ENCODE data around the gene C1QL1. TPM values are rescaled to one million over a fixed set of nuclear protein-coding genes. Genes with fewer than 3 reads are reported as not detected.

Gene C1QL1
- total and polyA plus RNA-seq, 2 of the 13 experiments (the other 11 are each of a cell fraction or from before 2014, with no cell fraction given): 0.11 TPM

DNA sequence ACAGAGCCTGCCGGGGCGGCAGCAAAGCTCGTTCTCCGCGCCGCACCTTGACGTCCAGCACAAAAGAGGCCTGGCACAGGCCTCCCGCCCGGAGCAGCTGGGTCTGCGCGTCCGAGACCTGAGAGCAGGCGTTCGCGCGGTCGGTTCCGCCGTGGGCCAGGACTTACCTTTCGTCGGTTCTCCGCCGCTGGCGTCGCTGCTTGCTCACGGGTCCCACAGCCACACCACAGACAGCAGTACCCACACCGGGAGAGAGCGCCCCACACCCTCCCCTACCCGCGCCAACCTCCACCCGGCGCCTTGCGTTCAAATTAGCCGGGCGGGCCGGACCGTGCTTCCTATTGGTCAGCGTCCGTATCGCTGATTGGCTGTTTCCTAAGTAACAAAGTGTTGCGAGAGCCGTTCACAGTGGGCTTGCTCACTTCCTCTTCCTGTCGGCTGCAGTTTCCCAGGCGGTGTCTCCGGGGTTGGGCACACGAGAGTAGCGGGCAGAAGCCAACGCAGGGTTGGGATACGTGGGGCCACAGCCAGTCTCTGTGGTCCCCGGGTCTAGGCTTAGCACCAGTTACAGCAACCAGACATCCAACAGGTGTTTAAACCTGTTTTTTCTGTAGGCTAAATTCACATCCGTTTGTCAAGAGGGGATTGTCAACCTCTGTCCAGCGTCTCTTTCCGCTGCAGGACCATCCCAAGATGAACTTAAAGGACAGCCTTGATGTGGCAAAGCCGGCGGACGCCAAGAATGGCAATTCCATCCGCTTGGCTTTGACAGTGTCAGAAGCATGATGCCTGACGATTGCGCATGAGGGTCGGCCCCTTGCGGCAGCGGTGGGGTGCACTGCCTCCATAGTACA, 20.4 kb downstream of the C1QL1 start, which contains the start of gene KIF18B (continued):
- no peak for TF ChIP-seq ZNF513 (CRISPR knock-in tag; conservative IDR thresholded peaks at IDR 0.05)
- TF ChIP-seq, protein P1, sequence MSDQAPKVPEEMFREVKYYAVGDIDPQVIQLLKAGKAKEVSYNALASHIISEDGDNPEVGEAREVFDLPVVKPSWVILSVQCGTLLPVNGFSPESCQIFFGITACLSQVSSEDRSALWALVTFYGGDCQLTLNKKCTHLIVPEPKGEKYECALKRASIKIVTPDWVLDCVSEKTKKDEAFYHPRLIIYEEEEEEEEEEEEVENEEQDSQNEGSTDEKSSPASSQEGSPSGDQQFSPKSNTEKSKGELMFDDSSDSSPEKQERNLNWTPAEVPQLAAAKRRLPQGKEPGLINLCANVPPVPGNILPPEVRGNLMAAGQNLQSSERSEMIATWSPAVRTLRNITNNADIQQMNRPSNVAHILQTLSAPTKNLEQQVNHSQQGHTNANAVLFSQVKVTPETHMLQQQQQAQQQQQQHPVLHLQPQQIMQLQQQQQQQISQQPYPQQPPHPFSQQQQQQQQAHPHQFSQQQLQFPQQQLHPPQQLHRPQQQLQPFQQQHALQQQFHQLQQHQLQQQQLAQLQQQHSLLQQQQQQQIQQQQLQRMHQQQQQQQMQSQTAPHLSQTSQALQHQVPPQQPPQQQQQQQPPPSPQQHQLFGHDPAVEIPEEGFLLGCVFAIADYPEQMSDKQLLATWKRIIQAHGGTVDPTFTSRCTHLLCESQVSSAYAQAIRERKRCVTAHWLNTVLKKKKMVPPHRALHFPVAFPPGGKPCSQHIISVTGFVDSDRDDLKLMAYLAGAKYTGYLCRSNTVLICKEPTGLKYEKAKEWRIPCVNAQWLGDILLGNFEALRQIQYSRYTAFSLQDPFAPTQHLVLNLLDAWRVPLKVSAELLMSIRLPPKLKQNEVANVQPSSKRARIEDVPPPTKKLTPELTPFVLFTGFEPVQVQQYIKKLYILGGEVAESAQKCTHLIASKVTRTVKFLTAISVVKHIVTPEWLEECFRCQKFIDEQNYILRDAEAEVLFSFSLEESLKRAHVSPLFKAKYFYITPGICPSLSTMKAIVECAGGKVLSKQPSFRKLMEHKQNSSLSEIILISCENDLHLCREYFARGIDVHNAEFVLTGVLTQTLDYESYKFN (CRISPR knock-in tag; conservative IDR thresholded peaks at IDR 0.05): peak; percentile 42; the same call in 1 of the 2 replicates
- TF ChIP-seq, protein P2, sequence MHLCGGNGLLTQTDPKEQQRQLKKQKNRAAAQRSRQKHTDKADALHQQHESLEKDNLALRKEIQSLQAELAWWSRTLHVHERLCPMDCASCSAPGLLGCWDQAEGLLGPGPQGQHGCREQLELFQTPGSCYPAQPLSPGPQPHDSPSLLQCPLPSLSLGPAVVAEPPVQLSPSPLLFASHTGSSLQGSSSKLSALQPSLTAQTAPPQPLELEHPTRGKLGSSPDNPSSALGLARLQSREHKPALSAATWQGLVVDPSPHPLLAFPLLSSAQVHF (CRISPR knock-in tag; IDR thresholded peaks at IDR 0.05): no peak; the same call in 1 of the 2 replicates
- peak; percentile 69 for TF ChIP-seq ZNF709 (CRISPR knock-in tag; IDR thresholded peaks at IDR 0.05)
- peak; percentile 95 for TF ChIP-seq GABPB1 (CRISPR knock-in tag; IDR thresholded peaks at IDR 0.05)
- TF ChIP-seq ZNF333 (CRISPR knock-in tag; IDR thresholded peaks at IDR 0.05; ENCODE audit: borderline replicate concordance): 0 out of 2 replicates have a peak, but pooled peaks have one; percentile 9
- TF ChIP-seq SNAI1 (CRISPR knock-in tag; IDR thresholded peaks at IDR 0.05; ENCODE audit: borderline replicate concordance): no peak
- TF ChIP-seq ZNF639 (CRISPR knock-in tag; conservative IDR thresholded peaks at IDR 0.05): no peak
- no peak for TF ChIP-seq ZNF713 (CRISPR knock-in tag; IDR thresholded peaks at IDR 0.05)
- TF ChIP-seq KDM5B (CRISPR knock-in tag; IDR thresholded peaks at IDR 0.05; ENCODE audit: borderline replicate concordance): peak; percentile 72; the same call in 1 of the 2 replicates
- no peak for TF ChIP-seq ZNF329 (CRISPR knock-in tag; IDR thresholded peaks at IDR 0.05; ENCODE audit: low read depth)
- TF ChIP-seq HBP1 (CRISPR knock-in tag; IDR thresholded peaks at IDR 0.05; ENCODE audit: low read depth): peak; percentile 98
- no peak for TF ChIP-seq ZNF282 (IDR thresholded peaks at IDR 0.05; ENCODE audit: partially characterized antibody)
- no peak for TF ChIP-seq ZNF552 (CRISPR knock-in tag; IDR thresholded peaks at IDR 0.05; ENCODE audit: borderline replicate concordance)
- TF ChIP-seq ZFP37 (CRISPR knock-in tag; IDR thresholded peaks at IDR 0.05; ENCODE audit: borderline replicate concordance): peak; percentile 51; the same call in 1 of the 2 replicates
- peak; percentile 44; the same call in 1 of the 2 replicates for TF ChIP-seq KDM2A (CRISPR knock-in tag; IDR thresholded peaks at IDR 0.05; ENCODE audit: borderline replicate concordance, low read depth)
- no peak for TF ChIP-seq CENPBD1 (CRISPR knock-in tag; IDR thresholded peaks at IDR 0.05; ENCODE audit: borderline replicate concordance, low read depth)
- TF ChIP-seq KDM4B (CRISPR knock-in tag; IDR thresholded peaks at IDR 0.05): 0 out of 2 replicates have a peak, but pooled peaks have one; percentile 50
- peak; percentile 61; the same call in 1 of the 2 replicates for TF ChIP-seq CCDC6 (CRISPR knock-in tag; IDR thresholded peaks at IDR 0.05)

All from HepG2 (cell line).